DMS114 treated with DMSO at 0.1 percent for 48 hours (cell line): ENCODE data around the gene UMPS.
A peak's percentile ranks its signal among the peaks of the same experiment; 100 is the strongest.
"Not testable (repeated sequence)": the region's sequence is repeated elsewhere in the genome, so short reads cannot be mapped to it uniquely, and the experiment has no call there.

Experiments
- DNase-seq: peaks from one replicate; lab custom pipeline; 2025; ENCODE audit not compliant: unreplicated experiment; lab: John Stamatoyannopoulos, UW

The UMPS gene

DNA sequence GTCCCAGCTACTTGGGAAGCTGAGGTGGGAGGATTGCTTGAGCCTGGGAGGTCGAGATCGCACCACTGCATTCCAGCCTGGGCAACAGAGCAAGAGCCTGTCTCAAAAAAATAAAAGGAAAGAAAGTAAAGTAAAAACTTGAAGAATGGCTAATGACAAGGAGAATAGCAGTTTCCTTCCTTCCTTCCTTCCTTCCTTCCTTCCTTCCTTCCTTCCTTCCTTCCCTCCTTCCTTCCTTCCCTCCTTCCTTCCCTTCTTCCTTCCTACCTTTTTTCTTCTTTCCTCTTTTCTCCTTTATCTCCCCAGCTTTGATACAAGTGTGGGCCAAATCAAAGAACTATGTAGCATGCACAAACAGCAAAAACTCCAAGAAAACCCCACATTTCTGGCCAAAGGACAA lies 23.0 kb upstream of the UMPS start:
- DNase-seq = not testable (repeated sequence)

DNA sequence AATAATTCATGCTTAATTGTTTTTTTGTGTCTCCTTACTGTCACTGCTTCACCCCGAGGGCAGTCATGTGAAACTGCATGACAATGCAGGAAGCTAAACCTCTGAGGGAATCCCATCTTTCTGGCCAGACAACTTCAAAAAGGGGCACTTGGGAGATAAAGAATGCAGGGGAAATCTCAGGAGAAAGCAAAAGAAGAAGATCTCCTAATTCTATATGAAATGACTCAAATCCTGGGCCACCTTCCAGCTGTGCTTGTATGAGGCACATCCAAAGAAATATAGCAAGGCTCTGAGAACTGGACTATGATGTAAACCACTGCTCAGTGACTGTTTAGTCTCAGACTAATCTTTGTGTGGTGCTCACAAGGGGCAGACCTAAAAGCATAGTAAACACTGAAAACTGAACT lies 22.6 kb upstream of the UMPS start:
- no peak for DNase-seq

DNA sequence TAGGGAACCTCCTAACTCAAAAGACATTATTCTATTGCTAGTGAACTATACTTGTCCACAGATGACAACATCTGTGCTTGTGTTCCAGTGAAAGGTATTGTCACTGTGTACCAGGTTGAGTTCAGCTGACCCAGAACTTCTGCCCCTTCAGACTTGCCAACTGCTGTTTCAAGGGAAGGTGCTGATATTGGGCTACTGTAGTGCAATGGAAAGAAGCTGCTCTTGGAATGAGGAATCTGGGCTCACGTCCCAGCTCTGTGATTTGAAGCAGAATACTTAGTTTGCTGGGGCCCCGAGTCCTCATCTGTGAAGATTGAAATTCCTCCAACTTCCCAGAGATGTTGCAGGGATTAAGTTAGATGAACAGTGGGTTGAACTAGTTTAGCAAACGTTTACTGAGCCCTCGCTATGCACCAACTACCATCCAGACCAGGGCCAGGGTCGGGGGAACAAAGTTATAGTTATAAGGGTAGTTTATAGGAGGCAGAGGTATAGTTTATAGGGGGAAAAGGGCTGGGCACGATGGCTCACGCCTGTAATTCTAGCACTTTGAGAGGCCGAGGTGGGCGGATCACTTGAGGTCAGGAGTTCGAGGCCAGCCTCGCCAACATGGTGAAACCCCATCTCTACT lies 15.9 kb upstream of the UMPS start:
- no peak for DNase-seq

DNA sequence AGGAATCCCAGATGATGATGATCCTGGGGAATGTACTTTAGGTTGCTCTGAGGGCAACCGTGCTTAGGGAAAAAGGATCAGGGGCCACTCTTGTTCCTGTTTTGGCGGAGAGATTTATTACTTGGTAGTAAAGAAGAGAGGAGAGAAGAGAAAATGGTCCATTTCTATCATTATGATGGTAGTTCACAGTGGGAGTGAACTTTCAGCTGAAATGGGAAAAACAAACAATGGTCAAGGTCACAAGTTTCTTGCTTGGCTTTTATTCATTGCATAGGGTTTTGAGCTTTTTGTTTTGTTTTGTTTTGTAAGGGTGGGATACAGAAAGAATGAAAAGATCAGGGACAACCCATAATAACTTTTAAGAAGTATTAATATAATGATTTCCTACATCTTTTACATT lies 7.7 kb upstream of the UMPS start:
- DNase-seq = no peak

DNA sequence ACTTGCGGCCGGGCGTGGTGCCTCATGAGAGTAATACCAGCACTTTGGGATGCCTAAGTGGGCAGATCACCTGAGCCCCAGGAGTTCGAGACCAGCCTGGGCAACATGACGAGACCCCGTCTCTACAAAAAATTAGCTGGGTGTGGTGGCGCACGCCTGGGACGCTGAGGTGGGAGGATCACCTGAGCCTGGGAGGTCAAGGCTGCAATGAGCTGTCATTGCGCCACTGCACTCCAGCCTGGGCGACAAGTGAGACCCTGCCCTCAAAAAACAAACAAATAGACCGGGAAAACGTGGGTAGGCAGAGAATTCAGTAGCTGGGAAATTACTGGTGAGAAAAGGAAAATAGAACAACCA lies 667 bp downstream of the UMPS start:
- DNase-seq = no peak

DNA sequence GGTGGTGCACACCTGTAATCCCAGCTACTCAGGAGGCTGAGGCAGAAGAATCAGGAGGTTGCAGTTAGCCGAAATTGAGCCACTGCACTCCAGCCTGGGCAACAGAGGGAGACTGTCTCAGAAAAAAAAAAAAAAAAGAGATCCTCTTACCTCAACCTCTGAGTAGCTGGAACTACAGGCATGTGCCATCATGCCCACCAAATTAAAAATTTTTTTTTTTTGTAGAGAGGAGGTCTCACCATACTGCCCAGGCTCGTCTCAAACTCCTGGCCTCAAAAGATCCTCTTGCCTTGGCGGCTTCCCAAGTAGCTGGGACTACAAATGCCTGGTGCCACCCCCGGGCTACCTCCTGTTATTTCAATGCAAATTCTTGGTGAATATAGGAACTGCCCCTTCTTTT lies 1.5 kb downstream of the UMPS start:
- DNase-seq = no peak

DNA sequence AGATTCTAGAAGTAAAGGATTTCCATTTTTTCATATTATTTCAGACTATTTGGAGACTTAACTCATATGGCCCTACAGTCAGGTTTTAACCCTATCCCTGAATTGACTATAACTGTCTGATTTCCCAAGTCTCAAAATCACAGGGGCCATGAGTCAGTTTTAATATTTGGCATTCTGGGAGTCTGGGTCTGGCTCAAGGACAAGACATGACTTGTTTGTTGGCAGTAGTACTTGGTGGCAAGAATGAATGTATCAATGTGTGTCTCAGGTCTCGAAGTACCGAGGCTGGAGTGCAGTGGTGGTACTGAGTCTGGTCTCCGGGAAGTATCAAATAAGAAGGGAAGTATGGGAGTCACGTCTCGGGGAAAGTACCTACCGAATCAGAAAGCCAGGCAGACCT lies 10.8 kb downstream of the UMPS start:
- no peak for DNase-seq

DNA sequence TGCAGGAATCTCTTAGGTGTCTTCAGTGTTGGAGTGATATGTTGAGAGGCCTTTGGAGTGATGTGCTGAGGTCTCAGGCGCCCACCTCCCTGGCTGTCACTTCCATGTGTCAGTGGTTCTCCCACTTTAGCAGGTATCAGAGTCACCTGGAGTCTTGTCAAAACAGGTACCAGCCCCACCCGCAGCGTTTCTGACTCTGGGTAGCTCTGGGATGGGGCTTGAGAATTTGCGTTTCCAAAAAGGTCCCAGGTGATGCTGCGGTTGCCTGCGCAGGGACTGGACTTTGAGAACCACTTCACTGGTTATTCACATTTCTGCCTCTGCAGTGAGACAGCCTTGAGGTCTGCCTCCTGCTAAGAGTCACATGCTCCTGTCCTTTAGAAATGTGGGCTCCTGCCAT lies 15.5 kb downstream of the UMPS start:
- no peak for DNase-seq

DNA sequence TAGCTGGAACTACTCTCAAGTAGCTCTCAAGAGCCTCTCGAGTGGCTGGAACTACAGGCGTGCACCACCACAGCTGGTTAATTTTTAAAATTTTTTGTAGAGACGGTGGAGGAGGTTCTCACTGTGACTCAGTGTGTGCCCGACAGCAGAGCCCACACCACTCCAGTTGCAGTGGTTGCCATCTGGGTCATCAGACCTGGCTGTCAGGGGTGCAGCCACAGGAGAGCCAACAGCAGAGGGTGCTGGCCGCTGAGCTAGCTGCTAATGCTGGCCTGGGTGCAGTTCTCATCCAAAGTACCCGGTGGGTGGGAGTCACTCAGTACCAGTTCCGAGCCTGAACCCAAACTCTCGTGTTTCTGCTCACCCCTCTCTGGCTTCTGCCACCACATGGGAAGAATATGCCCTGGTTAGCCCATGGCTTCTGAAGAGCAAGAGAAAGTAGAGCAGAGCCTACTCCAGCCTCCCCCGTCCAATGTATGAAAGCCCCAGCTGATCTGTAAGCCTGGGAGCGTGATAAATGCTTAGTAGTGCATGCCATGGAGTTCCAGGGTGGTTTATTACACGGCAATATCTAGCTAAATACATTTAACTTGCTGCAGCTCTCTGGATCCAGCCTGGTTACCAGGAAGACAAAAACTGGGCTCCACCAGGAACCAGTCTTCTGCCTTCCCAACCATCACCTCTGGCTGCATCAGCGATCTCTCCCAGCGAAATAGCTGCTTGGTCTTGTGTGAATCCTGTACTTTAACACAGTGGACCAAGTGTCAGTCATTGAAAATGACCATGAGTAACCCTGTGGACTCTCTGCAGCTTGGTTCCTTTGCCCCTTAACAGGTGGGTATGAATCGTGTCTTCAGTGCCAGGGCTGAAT lies 17.1 kb downstream of the UMPS start:
- DNase-seq = no peak

DNA sequence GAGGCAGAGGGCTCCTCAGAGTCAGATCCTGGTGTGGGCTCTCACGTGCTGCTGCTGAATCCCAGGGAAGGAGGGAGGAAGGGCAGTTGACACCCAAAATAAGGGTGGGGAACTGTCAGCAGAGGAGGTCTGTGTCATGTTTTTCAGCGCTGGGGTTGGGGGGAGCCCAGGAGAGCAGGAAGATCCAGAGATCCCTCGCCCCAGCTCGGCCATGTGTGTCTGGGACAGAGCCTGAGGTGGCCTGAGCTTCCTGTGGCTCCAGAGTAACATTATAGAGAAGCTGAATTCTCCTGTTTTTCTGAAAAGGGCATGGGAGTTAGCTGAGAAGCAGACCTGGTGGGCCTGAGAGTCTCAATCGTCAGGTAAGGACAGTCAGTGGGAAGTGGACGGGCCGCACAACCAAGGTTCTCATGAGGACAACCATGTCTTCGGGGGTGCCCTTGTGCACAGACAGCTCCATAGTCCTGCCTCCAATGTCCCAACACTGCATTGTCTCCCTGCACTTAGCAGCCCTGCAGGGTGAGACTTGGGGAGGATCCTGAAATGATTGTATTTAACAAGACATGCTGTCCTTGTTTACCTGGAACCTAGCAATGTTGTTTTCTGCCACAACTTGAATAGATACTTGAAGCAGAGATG lies 18.4 kb downstream of the UMPS start:
- DNase-seq = no peak

DNA sequence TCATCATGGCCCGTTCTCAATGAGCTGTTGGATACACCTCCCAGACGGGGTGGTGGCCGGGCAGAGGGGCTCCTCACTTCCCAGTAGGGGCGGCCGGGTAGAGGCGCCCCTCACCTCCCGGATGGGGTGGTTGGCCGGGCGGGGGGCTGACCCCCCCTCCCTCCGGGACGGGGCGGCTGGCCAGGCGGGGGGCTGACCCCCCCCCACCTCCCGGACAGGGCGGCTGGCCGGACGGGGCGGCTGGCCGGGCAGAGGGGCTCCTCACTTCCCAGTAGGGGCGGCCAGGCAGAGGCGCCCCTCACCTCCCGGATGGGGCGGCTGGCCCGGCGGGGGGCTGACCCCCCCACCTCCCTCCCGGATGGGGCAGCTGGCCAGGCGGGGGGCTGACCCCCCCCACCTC lies 19.6 kb downstream of the UMPS start:
- DNase-seq = not testable (repeated sequence)

DNA sequence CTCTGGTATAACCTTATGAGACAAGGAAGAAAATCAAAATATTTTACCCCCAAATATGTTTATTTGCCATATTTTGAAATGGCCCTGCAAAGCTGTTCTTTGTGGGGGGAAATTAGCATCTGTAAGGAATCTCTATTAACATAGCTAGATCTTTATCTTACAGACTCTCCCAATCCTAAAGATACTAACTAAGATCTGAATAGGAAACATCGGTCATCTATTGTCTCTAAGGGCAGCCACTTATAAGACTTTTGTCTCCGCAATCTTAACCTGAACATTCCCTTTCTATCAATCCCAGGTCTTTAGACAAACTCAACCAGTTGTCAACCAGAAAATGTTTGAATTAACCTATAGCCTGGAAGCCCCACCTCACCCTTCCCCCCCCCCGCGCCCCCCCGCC lies 21.2 kb downstream of the UMPS start:
- DNase-seq = no peak

DNA sequence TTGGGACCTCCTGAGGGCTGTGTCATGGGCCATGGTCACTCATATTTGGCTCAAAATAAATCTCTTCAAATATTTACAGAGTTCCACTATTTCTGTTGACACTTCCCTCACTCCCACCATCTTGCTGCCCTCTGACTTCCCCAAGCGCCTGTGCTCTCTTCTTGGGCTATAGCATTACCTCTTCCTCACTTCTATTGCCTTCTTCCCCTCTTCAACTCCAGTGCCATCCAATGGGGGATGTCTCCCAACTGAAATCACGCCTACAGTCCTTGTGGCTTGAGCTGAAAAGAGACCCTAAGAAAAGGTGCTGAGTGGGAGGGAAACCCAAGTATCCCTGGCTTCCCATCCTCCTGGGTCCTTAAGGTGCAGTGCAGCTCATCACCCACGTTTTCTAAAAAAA lies 21.8 kb downstream of the UMPS start:
- no peak for DNase-seq

DNA sequence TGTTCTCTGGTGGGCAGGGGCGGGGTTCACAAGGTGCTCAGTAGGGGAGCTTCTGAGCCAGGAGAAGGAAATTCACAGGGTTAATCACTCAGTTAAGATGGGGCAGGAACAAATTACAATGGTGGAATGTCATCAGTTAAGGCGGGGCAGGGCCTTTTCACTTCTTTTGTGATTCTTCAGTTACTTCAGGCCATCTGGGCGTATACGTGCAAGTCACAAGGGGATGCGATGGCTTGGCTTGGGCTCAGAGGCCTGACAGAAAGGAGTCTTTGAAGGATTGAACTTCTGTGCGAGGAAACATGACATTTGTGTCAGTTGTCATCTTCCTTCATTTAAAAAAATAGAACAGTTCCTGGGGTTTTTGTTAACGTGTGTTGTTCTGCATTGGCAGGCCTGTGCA lies 27.7 kb downstream of the UMPS start:
- not testable (repeated sequence) for DNase-seq

DNA sequence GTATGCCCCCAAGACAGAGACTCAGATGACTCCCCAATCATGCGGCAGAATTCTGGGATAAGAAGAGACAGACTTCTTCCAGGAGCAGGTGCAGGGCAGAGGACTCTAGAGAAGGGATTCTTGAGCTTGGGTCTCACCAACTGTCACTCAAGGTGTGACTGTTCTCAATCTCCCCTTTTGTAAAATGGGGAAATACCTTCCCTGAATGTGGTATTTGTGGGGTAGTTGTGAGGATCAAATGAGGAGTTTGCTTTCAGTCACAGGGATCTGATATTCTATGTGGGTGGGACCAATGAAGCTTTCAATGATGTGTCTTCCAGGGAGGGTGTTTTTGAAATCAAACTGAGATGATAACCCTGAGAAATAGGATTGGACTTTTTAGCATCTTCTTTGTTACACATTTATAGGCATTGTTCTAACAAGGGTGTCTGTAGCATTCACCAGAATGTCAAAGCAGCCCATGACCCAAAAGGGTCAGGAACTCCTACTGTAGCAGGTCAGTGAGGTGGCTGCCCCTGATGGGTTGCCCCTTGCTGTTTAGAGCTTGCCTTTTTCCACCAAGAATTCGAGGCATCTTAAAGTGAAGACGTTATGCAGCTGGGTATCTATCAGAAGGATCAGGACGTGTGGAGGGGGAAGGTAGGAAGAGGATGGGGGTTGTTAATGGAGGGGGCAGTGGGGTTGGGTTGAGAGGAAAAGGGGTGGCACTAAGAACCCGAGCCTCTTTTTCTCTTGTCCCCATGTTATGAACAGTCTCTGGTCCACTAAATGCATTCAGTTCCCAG lies 28.8 kb downstream of the UMPS start:
- no peak for DNase-seq

DNA sequence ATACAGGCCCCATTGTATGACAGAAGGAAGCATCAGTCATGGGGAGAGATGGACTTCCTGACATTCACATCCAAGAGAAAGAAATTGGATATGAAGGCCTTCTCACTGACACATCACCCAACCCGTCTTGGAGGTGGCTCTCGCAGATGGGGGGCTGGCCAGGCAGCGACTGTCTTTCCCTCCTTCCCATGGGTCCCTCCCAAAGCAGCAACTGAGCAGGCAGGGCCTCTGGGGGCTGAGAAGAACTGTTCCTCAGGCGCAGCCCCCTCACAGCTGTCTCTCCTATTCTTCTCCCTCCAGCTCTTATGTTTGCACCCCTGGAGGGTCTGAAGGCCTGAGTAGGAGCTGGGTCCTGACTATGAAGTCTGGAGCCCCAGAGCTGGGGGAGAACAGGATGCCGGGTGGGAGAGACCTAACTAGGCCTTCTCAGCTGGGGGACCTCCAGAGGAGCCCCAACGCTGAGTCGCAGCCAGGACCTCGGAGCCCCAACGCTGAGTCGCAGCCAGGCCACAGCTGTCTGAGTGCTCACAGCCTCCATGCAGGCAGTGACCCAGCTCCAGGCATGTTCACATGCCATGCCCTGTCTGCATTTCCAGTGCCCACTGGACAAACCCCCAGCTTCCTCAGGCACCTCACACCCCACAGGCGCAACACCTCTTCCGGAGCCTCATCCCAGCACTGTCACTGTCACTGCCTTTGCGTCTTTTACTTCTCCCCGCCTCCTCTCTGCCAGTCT lies 29.6 kb downstream of the UMPS start:
- no peak for DNase-seq

DNA sequence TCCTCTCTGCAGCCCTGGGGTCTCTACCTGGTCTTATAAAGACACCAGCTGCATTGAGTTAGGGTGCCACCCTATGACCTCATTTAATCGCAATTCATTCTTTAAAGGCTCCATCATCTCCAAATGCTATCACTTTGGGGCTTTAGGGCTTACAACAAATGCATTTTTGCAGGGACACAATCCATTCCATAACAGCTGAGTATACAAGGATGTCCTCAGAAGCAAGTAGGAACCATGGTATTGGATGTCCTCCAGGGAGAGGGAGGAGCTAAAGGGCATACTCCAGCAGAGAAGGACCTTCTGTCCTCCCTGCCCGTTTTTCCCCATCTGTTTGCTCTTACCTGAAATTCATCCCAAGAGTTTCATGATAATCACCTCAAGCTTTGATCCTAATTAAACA lies 30.3 kb downstream of the UMPS start:
- DNase-seq = no peak

DNA sequence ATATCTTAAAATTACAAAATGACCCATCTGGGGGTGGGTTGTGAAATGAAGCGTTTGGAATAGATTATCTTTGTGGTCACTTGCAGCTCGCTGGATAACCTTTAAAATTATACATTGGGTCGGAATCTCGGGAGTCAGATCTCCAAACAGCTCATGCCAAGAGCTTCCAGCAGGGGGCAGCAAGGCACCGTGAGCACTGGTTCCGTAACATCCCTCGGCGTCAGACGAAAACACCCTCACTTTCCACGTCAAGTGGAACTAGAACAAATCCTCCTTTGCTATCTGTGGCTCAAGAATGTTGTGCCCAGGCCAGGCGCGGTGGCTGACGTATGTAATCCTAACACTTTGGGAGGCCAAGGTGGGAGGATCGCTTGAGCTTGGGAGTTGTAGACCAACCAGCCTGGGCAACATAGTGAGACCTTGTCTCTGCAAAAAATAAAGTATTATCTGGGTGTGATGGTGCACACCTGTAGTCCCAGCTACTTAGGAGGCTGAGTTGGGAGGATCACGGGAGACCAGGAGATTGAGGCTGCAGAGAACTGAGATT lies 31.1 kb downstream of the UMPS start:
- DNase-seq = peak; percentile 44

DNA sequence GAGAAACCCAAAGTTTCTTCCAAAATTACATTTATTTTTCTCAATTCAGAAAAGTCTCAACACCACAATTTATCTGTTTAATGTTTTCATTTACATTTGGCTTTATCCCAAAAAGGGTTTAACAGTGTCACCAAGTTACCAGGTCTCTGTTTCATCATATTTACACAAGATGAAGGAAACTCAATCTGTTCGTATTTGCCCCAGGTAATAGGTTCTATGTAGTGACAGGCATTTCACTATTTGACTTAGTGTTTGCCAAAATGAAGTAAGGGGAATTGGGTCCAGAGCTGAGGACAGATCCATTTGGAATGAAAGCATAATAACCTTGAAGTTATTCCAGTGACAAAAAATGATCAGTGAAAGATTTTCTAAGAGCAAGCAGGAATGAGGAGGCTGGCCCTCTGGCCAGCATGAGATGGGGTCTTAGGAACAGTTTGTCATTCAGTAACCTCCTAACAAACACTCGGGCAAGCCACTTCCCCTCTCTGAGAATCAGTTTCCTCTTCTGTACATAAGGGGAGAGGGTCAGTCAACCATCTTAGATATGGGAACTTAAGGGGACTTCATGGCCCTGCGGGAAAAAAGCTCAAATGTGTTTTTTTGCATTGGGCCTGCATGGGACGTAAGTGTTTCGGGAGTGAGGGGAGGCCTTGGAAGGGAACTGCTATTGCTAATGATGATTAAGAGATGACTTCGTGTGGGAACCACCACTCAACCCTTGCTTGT lies 31.8 kb downstream of the UMPS start:
- DNase-seq = no peak

DNA sequence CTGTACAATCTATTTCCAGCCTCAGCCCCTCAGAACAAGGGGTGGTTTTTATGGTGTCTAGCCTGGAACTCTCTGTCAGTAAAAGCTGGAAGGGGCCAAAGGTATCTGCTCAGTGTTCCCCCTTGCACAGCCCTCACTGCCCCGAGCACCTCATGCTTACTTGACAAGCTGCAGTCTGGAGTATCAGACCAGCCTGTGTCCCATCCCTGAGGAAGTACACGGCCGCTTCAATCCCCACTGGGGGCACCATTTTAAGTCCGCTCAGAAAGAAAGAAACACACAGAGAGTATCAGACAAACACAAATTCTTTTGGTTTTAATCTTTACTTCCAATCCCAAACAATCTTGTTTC lies 32.4 kb downstream of the UMPS start:
- DNase-seq = no peak
